ENCODE measurements around the gene FAM199X.
A peak's percentile ranks its signal among the peaks of the same experiment; 100 is the strongest.
"Not testable (repeated sequence)": the region's sequence is repeated elsewhere in the genome, so short reads cannot be mapped to it uniquely, and the experiment has no call there.

Gene FAM199X

DNA sequence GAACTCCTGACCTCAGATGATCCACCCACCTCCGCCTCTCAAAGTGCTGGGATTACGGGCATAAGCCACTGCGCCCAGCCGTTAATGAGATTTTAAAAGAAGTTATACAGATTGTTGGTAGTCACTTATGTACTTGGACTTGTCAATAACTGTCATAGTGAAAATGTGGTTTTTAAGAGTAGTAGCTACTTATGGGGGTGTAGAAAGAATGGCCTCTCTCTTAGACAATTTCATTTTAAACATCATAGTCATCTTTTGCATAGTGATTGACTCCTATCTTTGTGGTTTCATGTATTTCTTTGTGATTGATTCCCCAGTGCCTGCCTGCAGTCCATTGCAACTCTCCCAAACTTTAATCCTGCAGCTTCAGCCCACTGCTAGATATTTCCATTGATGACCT lies 17.4 kb downstream of the FAM199X start:
- in situ Hi-C loops (cut with MboI; ENCODE audit: low pct_unique_long_range_greater_than_20kb, low sequenced_read_pairs), result no loop called here

DNA sequence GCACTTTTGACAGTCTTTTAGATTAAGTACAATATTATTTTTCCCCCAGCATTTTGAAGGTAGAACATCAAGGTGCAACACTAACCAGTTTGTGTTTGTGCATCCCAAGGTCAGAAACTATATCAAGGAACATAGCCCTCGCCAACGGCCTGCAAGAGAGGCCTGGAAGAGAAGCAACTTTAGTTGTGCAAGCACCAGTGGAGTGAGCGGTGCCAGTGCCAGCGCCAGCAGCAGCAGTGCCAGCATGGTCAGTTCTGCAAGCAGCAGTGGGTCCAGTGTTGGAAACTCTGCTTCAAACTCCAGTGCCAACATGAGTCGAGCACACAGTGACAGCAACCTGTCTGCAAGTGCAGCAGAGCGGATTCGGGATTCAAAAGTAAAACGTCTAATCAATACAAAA lies 21.7 kb downstream of the FAM199X start:
- in situ Hi-C loops (cut with MboI; ENCODE audit: low pct_unique_long_range_greater_than_20kb, low sequenced_read_pairs), result no loop called here
- DNase-seq, result no peak

More for the DNA sequence above, 17.4 kb downstream of the FAM199X start:
- no peak for DNase-seq

DNA sequence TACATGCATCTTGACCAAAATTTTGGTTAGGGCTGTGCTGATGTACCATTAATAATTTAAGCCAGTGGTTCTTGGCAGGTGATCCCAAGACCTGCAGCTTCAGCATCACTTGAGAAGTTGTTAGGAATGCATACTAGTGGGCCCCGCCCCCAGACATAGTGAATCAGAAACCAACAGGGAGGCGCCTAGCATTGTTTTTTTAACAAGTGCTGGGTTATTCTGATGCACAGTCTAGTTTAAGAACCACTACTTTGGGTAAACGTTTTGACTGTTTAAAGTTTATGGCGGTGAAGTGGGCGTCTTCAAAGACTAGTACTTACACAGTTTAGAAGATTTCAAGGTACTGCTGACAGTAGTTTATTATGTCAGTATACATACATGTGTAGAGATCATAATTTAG lies 23.6 kb downstream of the FAM199X start:
- DNase-seq, result no peak
- in situ Hi-C loops (cut with MboI; ENCODE audit: low pct_unique_long_range_greater_than_20kb, low sequenced_read_pairs), result no loop called here

DNA sequence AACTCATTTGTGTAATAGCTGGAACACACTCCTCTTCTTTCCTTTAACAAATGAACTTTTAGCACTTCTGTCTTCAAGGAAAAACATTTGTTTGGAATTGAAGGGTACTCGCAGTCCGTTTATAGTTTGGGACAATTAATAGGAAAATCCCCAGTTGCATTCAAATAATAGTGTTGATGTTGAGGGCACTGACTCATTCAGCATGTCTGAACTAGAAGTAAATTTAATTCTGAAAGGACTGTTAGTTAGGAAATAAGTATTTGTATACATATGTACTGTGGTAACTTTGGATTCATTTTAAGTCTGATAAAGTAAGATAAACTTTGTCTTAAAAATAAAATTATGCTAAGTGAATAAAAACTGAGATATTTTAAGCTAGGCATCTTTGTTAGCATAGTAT lies 27.2 kb downstream of the FAM199X start:
- no peak for DNase-seq
- in situ Hi-C loops (cut with MboI; ENCODE audit: low pct_unique_long_range_greater_than_20kb, low sequenced_read_pairs), result no loop called here

DNA sequence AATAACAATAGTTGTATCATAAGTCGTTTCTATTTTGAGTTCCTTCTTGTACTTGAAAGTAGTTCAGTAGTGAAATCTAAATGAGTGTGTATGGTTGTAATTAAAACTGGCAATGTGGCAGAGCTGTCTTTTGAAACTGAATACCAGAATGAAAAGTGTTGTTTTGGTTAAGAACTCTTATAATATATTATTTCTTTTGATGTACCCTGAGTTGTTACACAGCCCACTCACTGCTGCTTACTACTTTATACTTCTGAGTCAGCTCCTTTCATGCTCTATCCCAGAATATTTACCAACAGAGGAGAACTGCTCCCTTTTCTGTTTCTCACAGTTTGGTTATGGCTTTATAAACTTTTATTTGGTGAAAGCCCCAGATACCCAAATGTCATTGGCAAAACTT lies 28.8 kb downstream of the FAM199X start:
- in situ Hi-C loops (cut with MboI; ENCODE audit: low pct_unique_long_range_greater_than_20kb, low sequenced_read_pairs), result no loop called here
- DNase-seq, result no peak

DNA sequence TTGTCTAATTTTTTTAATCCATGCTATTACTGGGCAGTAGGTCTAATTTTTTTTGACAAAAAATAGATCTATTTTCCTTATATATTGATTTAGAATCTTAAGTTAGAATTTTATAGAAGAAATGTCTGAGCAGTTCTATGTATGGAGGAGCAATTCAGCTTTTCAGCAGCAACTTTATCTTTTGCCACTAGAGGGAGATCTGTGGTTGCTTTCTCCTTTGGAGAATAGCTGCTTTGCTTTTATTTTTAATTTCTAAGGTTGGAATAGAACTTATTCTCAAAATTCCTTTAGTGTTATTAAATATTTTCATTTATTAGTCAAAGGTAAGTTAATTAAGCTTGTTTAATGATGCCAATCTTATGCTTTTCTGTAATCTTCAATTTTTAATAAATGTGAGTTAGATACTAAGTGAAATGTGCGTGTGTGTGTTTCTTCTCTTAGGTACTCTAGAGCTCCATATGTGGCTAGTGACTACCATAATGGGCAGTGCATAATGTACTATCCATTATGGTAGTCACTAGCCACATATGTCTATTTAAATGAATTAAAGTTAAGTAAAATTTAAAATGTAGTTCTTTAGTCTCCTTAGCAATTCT lies 29.3 kb downstream of the FAM199X start:
- DNase-seq, result peak; percentile 49
- in situ Hi-C loops (cut with MboI; ENCODE audit: low pct_unique_long_range_greater_than_20kb, low sequenced_read_pairs), result no loop called here

DNA sequence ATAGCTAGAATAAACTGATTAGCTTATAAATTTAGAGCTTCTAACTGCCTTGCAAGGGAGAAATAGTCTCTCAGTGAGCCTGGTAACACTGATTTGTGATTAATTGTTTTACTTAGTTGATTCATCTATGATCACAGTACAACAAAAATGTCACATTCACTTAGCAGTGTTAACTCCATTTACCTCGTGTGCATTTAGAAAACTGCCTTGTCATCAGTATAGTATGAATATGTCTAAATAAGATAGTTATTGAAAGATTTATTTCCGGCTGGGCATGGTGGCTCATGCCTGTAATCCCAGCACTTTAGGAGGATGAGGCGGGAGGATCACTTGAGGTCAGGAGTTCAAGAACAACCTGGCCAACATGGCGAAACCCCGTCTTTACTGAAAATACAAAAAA lies 39.3 kb downstream of the FAM199X start:
- no peak for DNase-seq
- in situ Hi-C loops (cut with MboI; ENCODE audit: low pct_unique_long_range_greater_than_20kb, low sequenced_read_pairs), result no loop called here

DNA sequence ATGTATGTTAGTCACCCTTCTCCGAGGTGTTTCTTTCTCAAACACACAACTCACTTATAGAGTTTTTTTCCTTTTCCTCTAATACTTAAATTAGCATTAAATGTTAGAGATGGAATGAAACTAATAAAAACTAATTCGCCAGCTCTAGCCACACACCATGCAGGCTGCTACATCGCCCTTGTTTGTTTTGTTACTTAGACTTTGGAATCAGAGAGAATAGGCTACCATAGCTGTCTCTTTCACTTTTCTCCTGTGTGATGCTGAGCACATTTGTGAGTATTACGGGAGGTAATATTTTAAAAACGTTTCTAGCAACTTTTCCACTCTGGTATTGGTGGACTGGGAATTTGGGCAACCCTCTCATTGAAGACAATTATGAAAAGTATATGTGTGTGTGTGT lies 44.9 kb downstream of the FAM199X start:
- no peak for DNase-seq
- in situ Hi-C loops (cut with MboI; ENCODE audit: low pct_unique_long_range_greater_than_20kb, low sequenced_read_pairs), result no loop called here

DNA sequence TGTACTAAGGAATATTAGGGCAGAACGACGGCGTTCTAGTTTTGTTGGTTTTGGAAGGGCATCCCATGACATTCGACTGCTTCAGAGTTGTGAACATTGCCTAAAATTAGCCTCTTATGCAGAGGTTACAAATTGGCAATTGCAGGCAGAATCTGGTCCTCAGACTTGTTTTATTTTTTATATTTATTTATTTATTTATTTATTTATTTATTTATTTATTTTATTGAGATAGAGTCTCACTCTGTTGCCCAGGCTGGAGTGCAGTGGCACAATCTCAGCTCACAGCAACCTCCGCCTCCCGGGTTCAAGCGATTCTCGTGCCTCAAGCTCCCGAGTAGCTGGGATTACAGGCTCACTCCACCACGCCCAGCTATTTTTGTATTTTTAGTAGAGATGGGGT lies 63.8 kb downstream of the FAM199X start:
- not testable (repeated sequence) for DNase-seq
- in situ Hi-C loops (cut with MboI; ENCODE audit: low pct_unique_long_range_greater_than_20kb, low sequenced_read_pairs), result loop anchor here (25.0 kb wide), 1 partner anchor 107 kb away; no protein-coding TSS in a partner anchor
